H1 (cell line): ENCODE measurements around the gene ADD3. TPM values are rescaled to one million over a fixed set of nuclear protein-coding genes. Genes with fewer than 3 reads are reported as not detected.

Experiments
- CTCF ChIA-PET: fragments of 300-600 bp; sonication (Branson Sonifier 250); formaldehyde crosslinking; loops from one replicate; lab custom pipeline; 2021; ENCODE audit not compliant: partially characterized antibody; lab: Charles Lee
- POLR2A ChIA-PET: fragments of 300-600 bp; sonication (Branson Sonifier 250); formaldehyde crosslinking; loops from one replicate; lab custom pipeline; 2021; ENCODE audit warnings: inconsistent platforms; ENCODE audit not compliant: partially characterized antibody; lab: Charles Lee
- DNase-seq, 2 experiments: peaks; one replicate each; pipeline versions ENCODE4 v3.0.0 to v3.0.0-alpha.2; 2010 to 2022; ENCODE audit warnings: low spot score in 2 of 2, low read depth in 1 of 2, mixed read lengths in 1 of 2
- FAIRE-seq: peaks from 2 replicates; lab custom pipeline; 2011; peaks lifted over from hg19 to GRCh38; lab: Jason Lieb, UNC
- H2AFZ ChIP-seq: 2 replicates; pipeline ENCODE4 v1.8.1; 2012; ENCODE audit warnings: low read length, inconsistent platforms
- H2AK5ac ChIP-seq: 2 replicates; pipeline ENCODE4 v1.6.1; 2013; ENCODE audit warnings: low read depth, low read length
- H2BK120ac ChIP-seq: replicated peaks from 2 replicates; pipeline ENCODE3; 2013; ENCODE audit warnings: low read depth, low read length, inconsistent platforms
- H2BK12ac ChIP-seq: 2 replicates; pipeline ENCODE4 v1.6.1; 2013; ENCODE audit warnings: low read depth, low read length
- H2BK15ac ChIP-seq: 2 replicates; pipeline ENCODE4 v1.6.1; 2013; ENCODE audit warnings: low read length
- H2BK20ac ChIP-seq: 2 replicates; pipeline ENCODE4 v1.6.1; 2013; ENCODE audit warnings: low read length
- H2BK5ac ChIP-seq: 2 replicates; pipeline ENCODE4 v1.6.1; 2013; ENCODE audit warnings: low read depth, low read length
- H3K14ac ChIP-seq: 2 replicates; pipeline ENCODE4 v1.6.1; 2013; ENCODE audit warnings: inconsistent platforms; ENCODE audit not compliant: insufficient read length
- H3K18ac ChIP-seq: 2 replicates; pipeline ENCODE4 v1.6.1; 2013; ENCODE audit warnings: low read length; ENCODE audit errors: extremely low read depth
- H3K23ac ChIP-seq: 2 replicates; pipeline ENCODE4 v1.6.1; 2013; ENCODE audit warnings: inconsistent platforms; ENCODE audit not compliant: insufficient read length
- H3K23me2 ChIP-seq: 2 replicates; pipeline ENCODE4 v1.6.1; 2013; ENCODE audit warnings: low read depth, low read length
- H3K27ac ChIP-seq: 2 replicates; pipeline ENCODE4 v1.6.1; 2011; ENCODE audit warnings: low read depth, low read length, inconsistent platforms
- H3K27me3 ChIP-seq, 4 experiments: replicated peaks in 1 of 4; 1 replicate in 1 of 4; 2 replicates in 3 of 4; pipeline versions ENCODE4 v1.6.1 to v1.8.1; 2011 to 2013; ENCODE audit warnings: low read length in 3 of 4, mild to moderate bottlenecking in 3 of 4, inconsistent platforms in 2 of 4, mixed read lengths in 2 of 4, moderate library complexity in 1 of 4; ENCODE audit not compliant: control insufficient read depth in 3 of 4, insufficient read depth in 3 of 4; ENCODE audit errors: extremely low read depth in 1 of 4
- H3K36me3 ChIP-seq, 4 experiments: 2 replicates each; pipeline versions ENCODE4 v1.6.1 to v1.8.1; 2011 to 2013; ENCODE audit warnings: mild to moderate bottlenecking in 4 of 4, low read length in 3 of 4, moderate library complexity in 2 of 4, control low read depth in 1 of 4, inconsistent platforms in 1 of 4; ENCODE audit not compliant: insufficient read depth in 4 of 4, control insufficient read depth in 2 of 4
- H3K4ac ChIP-seq: replicated peaks from 2 replicates; pipeline ENCODE3; 2013; ENCODE audit warnings: low read length, low read depth, mixed read lengths, inconsistent platforms; ENCODE audit not compliant: insufficient read length
- H3K4me1 ChIP-seq, 4 experiments: replicated peaks in 1 of 4; 1 replicate in 1 of 4; 2 replicates in 3 of 4; pipeline versions ENCODE4 v1.6.1 to v1.8.1; 2011 to 2013; ENCODE audit warnings: low read length in 3 of 4, inconsistent platforms in 2 of 4, mixed read lengths in 1 of 4; ENCODE audit not compliant: insufficient read depth in 4 of 4, control insufficient read depth in 3 of 4
- H3K4me2 ChIP-seq, 2 experiments: 2 replicates each; pipeline versions ENCODE4 v1.6.1 to v1.8.1; 2011 to 2013; ENCODE audit warnings: low read depth in 2 of 2, low read length in 2 of 2, control low read depth in 1 of 2, inconsistent platforms in 1 of 2, mild to moderate bottlenecking in 1 of 2; ENCODE audit not compliant: insufficient read depth in 1 of 2
- H3K4me3 ChIP-seq, 4 experiments: fragments of 200-600, 300-600 bp in 1 of 4; sonication (generic), shearing (Covaris generic), sonication (Bioruptor Twin) in 1 of 4; 2 replicates each; pipeline versions ENCODE4 v1.5.1 to v1.8.1; 2011 to 2016; ENCODE audit warnings: low read length in 4 of 4, low read depth in 3 of 4, control low read depth in 2 of 4, inconsistent platforms in 2 of 4, mild to moderate bottlenecking in 2 of 4, mixed read lengths in 1 of 4, moderate library complexity in 1 of 4; ENCODE audit not compliant: insufficient read depth in 2 of 4; ENCODE audit errors: extremely low read depth in 1 of 4
- H3K56ac ChIP-seq: replicated peaks from 2 replicates; pipeline ENCODE3; 2013; ENCODE audit warnings: low read depth, mild to moderate bottlenecking, mixed read lengths, low read length, inconsistent platforms; ENCODE audit not compliant: insufficient read length
- H3K79me1 ChIP-seq: 2 replicates; pipeline ENCODE4 v1.6.1; 2013; ENCODE audit warnings: low read depth, low read length, control low read depth
- H3K79me2 ChIP-seq, 2 experiments: 2 replicates each; pipeline versions ENCODE4 v1.6.1 to v1.8.1; 2012 to 2013; ENCODE audit warnings: low read length in 2 of 2, mild to moderate bottlenecking in 2 of 2, inconsistent platforms in 1 of 2; ENCODE audit not compliant: insufficient read depth in 2 of 2, control insufficient read depth in 1 of 2
- H3K9ac ChIP-seq, 4 experiments: replicated peaks in 1 of 4; 1 replicate in 1 of 4; 2 replicates in 3 of 4; pipeline versions ENCODE4 v1.6.1 to v1.8.1; 2011 to 2013; ENCODE audit warnings: low read depth in 3 of 4, low read length in 3 of 4, control low read depth in 2 of 4, mild to moderate bottlenecking in 2 of 4, moderate library complexity in 2 of 4, inconsistent platforms in 1 of 4; ENCODE audit errors: extremely low read depth in 1 of 4
- H3K9me3 ChIP-seq, 2 experiments: 2 replicates each; pipeline versions ENCODE4 v1.6.1 to v1.8.1; 2012 to 2013; ENCODE audit warnings: mild to moderate bottlenecking in 2 of 2, moderate library complexity in 2 of 2, control low read depth in 1 of 2, inconsistent platforms in 1 of 2, low read depth in 1 of 2, low read length in 1 of 2, mixed read lengths in 1 of 2; ENCODE audit not compliant: insufficient read depth in 2 of 2
- H4K20me1 ChIP-seq, 2 experiments: replicated peaks in 1 of 2; 2 replicates each; pipeline versions ENCODE3 to v1.8.1; 2011 to 2013; ENCODE audit warnings: inconsistent platforms in 2 of 2, low read length in 2 of 2, mild to moderate bottlenecking in 1 of 2; ENCODE audit not compliant: insufficient read depth in 2 of 2, control insufficient read depth in 1 of 2
- H4K5ac ChIP-seq: 2 replicates; pipeline ENCODE4 v1.6.1; 2013; ENCODE audit warnings: low read length, low read depth, mixed read lengths, inconsistent platforms; ENCODE audit not compliant: insufficient read length
- H4K8ac ChIP-seq: 2 replicates; pipeline ENCODE4 v1.8.0; 2013; ENCODE audit warnings: mild to moderate bottlenecking, moderate library complexity, low read length, inconsistent platforms; ENCODE audit not compliant: insufficient read depth; ENCODE audit errors: extremely low read depth
- H4K91ac ChIP-seq: replicated peaks from 2 replicates; pipeline ENCODE3; 2013; ENCODE audit warnings: low read length, mixed read lengths, inconsistent platforms; ENCODE audit not compliant: insufficient read length
- ASH2L ChIP-seq: fragments of 200-600, 300-600 bp; sonication (generic); IDR thresholded peaks from one replicate; pipeline ENCODE4 v1.7.1; 2017; ENCODE audit warnings: low read length
- BACH1 ChIP-seq: IDR thresholded peaks from 2 replicates; pipeline ENCODE4 v1.6.1; 2012; ENCODE audit warnings: low read length, improper control_type of control experiment
- EGR1 ChIP-seq: IDR thresholded peaks from 2 replicates; pipeline ENCODE4 v1.6.1; 2011; ENCODE audit warnings: low read depth, low read length, borderline replicate concordance
- KDM5A ChIP-seq: fragments of 200-600 bp; IDR thresholded peaks from 2 replicates; pipeline ENCODE4 v1.7.1; 2012; ENCODE audit warnings: mild to moderate bottlenecking, low read length, inconsistent platforms, mixed read lengths
- SIRT6 ChIP-seq: IDR thresholded peaks from one replicate; pipeline ENCODE4 v1.7.1; 2012; ENCODE audit warnings: low read length, inconsistent platforms
- SP1 ChIP-seq: IDR thresholded peaks from 2 replicates; pipeline ENCODE4 v1.6.1; 2011; ENCODE audit warnings: low read depth, low read length
- SRF ChIP-seq: IDR thresholded peaks from 2 replicates; pipeline ENCODE4 v1.6.1; 2011; ENCODE audit warnings: mild to moderate bottlenecking, low read depth, low read length, moderate library complexity
- TEAD4 ChIP-seq: IDR thresholded peaks from 2 replicates; pipeline ENCODE4 v1.6.1; 2012; ENCODE audit warnings: low read depth, low read length, inconsistent platforms, mixed read lengths
- USF2 ChIP-seq: IDR thresholded peaks from 2 replicates; pipeline ENCODE4 v1.6.1; 2011; ENCODE audit warnings: low read length, improper control_type of control experiment
- WGBS, 2 experiments: shearing (Covaris generic) in 1 of 2; methylation state at CpG; one replicate each; pipeline versions ENCODE4 v1.1.6 to v1.1.7; 2013 to 2015; ENCODE audit warnings: low lambda C conversion rate in 2 of 2, mixed read lengths in 2 of 2, inconsistent platforms in 1 of 2, low coverage in 1 of 2, missing lambda C conversion rate in 1 of 2; ENCODE audit not compliant: insufficient replicate concordance in 2 of 2, insufficient coverage in 1 of 2, insufficient read length in 1 of 2; ENCODE audit errors: extremely low coverage in 1 of 2, missing lambda C conversion rate in 1 of 2; 5-methylcytosine and 5-hydroxymethylcytosine counted together
- polyA plus RNA-seq, 7 experiments: library from polyadenylated mRNA; depleted of rRNA in 3 of 7; stranded (reverse) in 5 of 7; unstranded in 2 of 7; fragments of >200 nt in 5 of 7; fragments of 200-250 nt in 2 of 7; gene quantifications; 1 replicate in 5 of 7; 2 replicates in 1 of 7; 4 replicates in 1 of 7; pipeline versions ENCODE4 v1.2.1 to v1.2.3, GENCODE V29; 2011 to 2013; ENCODE audit warnings: missing spikeins in 2 of 7, mixed read lengths in 2 of 7
- total RNA-seq: library from RNA; stranded (reverse); fragmentation: NEBNext Ultra II Directional; extraction: Animal tissue kit (Norgen Biotek cat#: 25700); gene quantifications from 2 replicates; pipeline ENCODE4 v1.2.1, GENCODE V29; 2021

The ADD3 gene
- total and polyA plus RNA-seq, 2 of the 8 experiments (the other 6 are each of a cell fraction or from before 2014, with no cell fraction given) = 44.7 to 85.6 TPM

GRCh38 chr10:110002801-110003523 lies 4.8 kb upstream of the ADD3 start:
- Histone ChIP-seq H3K4me1 (peaks cover 5 to 17% (median 11%) of the 10 kb centered on the region in 4 experiments; a peak in 6 of 7 replicates), H3K14ac (no peak overlapping the region), H3K23me2 (peaks cover 11% of the 10 kb centered on the region), H2BK120ac (no peak overlapping the region), H3K9me3 (no peaks in the 10 kb centered on the region), H3K56ac (no peak overlapping the region), H3K18ac (peak overlapping the region; percentile 33; the same call in 1 of the 2 replicates), H3K9ac (no peak overlapping the region), H3K36me3 (no peaks in the 10 kb centered on the region), H3K4ac (no peak overlapping the region), H4K91ac (no peak overlapping the region), H2BK12ac (peak overlapping the region; percentile 31), H3K4me3 (peak overlapping the region in 1 of 4 experiments; percentile 33; a peak in 2 of 8 replicates), H3K27ac (no peak overlapping the region), H3K23ac (no peak overlapping the region), H4K5ac (peak overlapping the region; percentile 70), H3K79me2 (no peaks in the 10 kb centered on the region), H2BK20ac (no peak overlapping the region), H4K8ac (no peak overlapping the region), H2BK5ac (peak overlapping the region; percentile 50), H3K4me2 (peak overlapping the region; percentile 44 to 56), H3K79me1 (no peaks in the 10 kb centered on the region), H2BK15ac (no peak overlapping the region), H2AK5ac (no peak overlapping the region; the same call in 1 of the 2 replicates), H4K20me1 (no peaks in the 10 kb centered on the region), H3K27me3 (no peaks in the 10 kb centered on the region), H2AFZ (0 out of 2 replicates have a peak overlapping the region, but pooled peaks have one; percentile 14)
- POLR2A ChIA-PET = interaction anchor here (1.0 to 1.3 kb wide), 2 partner anchors 11 to 25 kb away, joined by 4 read pairs; no protein-coding TSS in a partner anchor
- CTCF ChIA-PET = interaction anchor here (0.7 to 1.8 kb wide), 5 partner anchors 11 to 119 kb away, joined by 3 to 6 read pairs (median 4); no protein-coding TSS in a partner anchor
- DNase-seq (no peak), FAIRE-seq (peak; percentile 84)
- WGBS, 2 experiments = 17% methylated on average over 2 of the region's 2 CpGs; no CpG with 5 or more reads in 1 of the 2 experiments
- TF ChIP-seq SRF (no peak), KDM5A (no peak), SIRT6 (no peak), BACH1 (no peak), USF2 (no peak), TEAD4 (peak; percentile 36; the same call in 1 of the 2 replicates), EGR1 (peak; percentile 93), SP1 (peak; percentile 52; the same call in 1 of the 2 replicates), ASH2L (no peak)
